H1 (cell line): ENCODE results near the gene GFI1B. TPM values are rescaled to one million over a fixed set of nuclear protein-coding genes. Genes with fewer than 3 reads are reported as not detected.

Experiments used
- CBX8 ChIP-seq: fragments of 300-800, 300-1000 bp; sonication (generic); IDR thresholded peaks from 2 replicates; pipeline ENCODE4 v1.7.1; 2016; ENCODE audit warnings: low read depth, low read length, borderline replicate concordance
- CHD1 ChIP-seq: IDR thresholded peaks from 2 replicates; pipeline ENCODE4 v1.6.1; 2012; ENCODE audit warnings: low read depth, low read length, improper control_type of control experiment
- CHD7 ChIP-seq: fragments of 300-600 bp; sonication (generic); IDR thresholded peaks from 2 replicates; pipeline ENCODE4 v1.7.1; 2012; ENCODE audit warnings: low read length, moderate library complexity, mild to moderate bottlenecking, inconsistent platforms; ENCODE audit not compliant: insufficient replicate concordance
- EGR1 ChIP-seq: IDR thresholded peaks from 2 replicates; pipeline ENCODE4 v1.6.1; 2011; ENCODE audit warnings: low read depth, low read length, borderline replicate concordance
- RXRA ChIP-seq: IDR thresholded peaks from 2 replicates; pipeline ENCODE4 v1.6.1; 2011; ENCODE audit warnings: low read depth, mild to moderate bottlenecking, low read length, moderate library complexity; ENCODE audit not compliant: insufficient read depth
- SP1 ChIP-seq: IDR thresholded peaks from 2 replicates; pipeline ENCODE4 v1.6.1; 2011; ENCODE audit warnings: low read depth, low read length
- SUZ12 ChIP-seq: fragments of 200-600 bp; sonication (generic); IDR thresholded peaks from 2 replicates; pipeline ENCODE4 v1.6.1; 2012; ENCODE audit warnings: mild to moderate bottlenecking, inconsistent platforms, low read length, moderate library complexity, mixed read lengths
- polyA plus RNA-seq, 7 experiments: library from polyadenylated mRNA; depleted of rRNA in 3 of 7; stranded (reverse) in 5 of 7; unstranded in 2 of 7; fragments of >200 nt in 5 of 7; fragments of 200-250 nt in 2 of 7; gene quantifications; 1 replicate in 5 of 7; 2 replicates in 1 of 7; 4 replicates in 1 of 7; pipeline versions ENCODE4 v1.2.1 to v1.2.3, GENCODE V29; 2011 to 2013; ENCODE audit warnings: missing spikeins in 2 of 7, mixed read lengths in 2 of 7
- total RNA-seq: library from RNA; stranded (reverse); fragmentation: NEBNext Ultra II Directional; extraction: Animal tissue kit (Norgen Biotek cat#: 25700); gene quantifications from 2 replicates; pipeline ENCODE4 v1.2.1, GENCODE V29; 2021

GFI1B gene
- total and polyA plus RNA-seq, 2 of the 8 experiments (the other 6 are each of a cell fraction or from before 2014, with no cell fraction given), result 0.09 to 0.11 TPM

- no peak for TF ChIP-seq CHD7
- TF ChIP-seq EGR1, result no peak
- no peak for TF ChIP-seq RXRA
- TF ChIP-seq CBX8, result no peak
- TF ChIP-seq CHD1, result no peak
- TF ChIP-seq SUZ12, result no peak
- no peak for TF ChIP-seq SP1
Observed at GRCh38 chr9:132994410-132995120, 16.1 kb downstream of the GFI1B start (continued).
